Kasumi-1 (cell line): ENCODE measurements around the gene PEMT.

Source experiments
- DNase-seq, 2 experiments: peaks; one replicate each; lab custom pipeline; 2025; lab: John Stamatoyannopoulos, UW

The PEMT gene

DNA sequence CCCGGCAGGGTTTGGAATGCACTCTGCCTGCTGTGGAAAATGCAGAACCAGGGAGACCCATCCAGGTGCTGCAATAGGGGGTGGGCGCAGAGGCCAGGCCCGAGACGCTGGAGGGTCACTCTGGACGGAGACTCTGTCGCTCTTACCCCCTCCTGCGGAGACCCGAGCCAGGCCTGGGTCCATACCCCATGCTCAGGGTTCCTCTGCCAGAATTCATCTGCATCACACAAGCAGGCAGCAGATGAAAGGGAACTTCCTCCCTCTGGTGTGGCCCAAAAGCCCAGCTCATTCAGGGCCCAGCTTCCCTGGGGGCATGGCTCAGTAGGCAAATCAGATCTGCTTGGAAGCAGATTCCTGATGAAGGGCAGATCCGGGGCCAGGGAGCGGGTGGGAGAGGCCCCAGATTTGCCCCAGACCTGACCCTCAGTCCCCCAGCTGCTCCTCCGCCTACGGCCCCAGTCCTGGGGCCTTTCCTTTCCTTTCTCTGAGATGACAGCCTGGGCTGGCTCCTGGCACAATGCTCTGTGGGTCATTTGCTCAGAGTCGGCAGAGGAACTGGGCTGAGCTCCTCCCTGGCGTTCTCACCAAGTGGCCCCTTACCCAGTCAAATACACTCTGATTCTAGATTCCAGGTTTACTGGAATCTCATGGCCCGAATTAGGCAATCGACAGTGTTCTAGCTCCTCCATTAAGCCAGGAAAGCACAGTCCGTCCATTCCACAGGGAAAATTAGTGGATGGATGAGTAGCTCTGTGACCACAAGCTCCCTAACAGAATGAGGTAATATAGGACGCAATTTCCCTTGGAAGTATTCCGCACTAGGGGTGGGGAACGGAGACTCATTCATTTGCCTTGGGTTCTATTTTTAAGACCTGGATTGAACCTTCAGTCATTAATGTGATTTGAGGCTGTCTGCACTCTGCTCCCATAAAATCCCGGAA, 76.2 kb downstream of the PEMT start:
- DNase-seq: no peak

DNA sequence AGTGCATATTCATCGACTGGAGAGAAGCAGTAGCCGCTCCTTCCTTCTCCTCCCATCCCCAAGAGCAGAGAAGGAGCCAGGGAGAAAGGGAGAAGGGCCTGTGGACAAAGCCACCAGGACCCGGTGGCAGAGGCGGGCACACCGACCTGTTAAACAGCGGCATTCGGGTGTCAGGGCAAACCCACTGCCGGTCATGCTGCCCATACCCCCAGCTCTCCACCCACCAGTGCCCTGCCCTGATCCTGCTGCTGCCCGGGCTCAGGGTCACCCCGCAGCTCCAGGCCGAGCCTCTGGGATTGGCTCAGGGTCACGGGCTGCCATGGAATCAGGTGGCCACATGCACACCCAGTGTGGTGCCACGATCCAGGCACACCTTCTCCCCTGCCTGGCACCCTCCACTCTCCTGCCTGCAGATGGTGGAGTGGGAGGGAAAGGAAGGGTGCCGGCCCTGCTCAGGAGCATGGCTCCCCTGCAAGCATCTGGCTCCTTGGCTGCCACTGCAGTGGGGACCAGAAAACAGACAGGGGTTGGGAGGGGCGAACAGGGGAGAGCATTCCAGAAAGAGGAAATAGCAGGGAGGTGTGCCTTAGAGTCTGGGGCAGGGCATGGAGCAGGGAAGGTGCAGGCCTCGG, 77.0 kb downstream of the PEMT start:
- no peak for DNase-seq

DNA sequence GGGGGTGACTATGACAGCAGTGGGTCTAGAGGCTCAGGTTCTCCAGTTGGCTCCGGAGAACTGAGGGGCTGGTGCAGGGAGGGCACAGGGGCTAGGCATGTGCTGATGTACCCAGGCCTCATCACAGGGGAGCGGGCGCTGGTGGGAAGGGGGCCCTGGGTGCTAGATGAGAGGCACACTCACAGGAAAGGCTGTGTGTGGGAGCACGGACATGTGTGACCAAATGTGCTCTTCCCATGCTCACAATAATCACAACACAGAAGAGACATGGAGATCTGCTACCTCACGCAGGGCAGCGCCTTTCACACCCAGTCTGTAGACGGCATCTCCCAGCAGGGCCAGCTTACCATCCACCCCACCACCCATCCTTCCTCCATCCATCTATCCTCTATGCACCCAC, 77.9 kb downstream of the PEMT start:
- DNase-seq: no peak

DNA sequence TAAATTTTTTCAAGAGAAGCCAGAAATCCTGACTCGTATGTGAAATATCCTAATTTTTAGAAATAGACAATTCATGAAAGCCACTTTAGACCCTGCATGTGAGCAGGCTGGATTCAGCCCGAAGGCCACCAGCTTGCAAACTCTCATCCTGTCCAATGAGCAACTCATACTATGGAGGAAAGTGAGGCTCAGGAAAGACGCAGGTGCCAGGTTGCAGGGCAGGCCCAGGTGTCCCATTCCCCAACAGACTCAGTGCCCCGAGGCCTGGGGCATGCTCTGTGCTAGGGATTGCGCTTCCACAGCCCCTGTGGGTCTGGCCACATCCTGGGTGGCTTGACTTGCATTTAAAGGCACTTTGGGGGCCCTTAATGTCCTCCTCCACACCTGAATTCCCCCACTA, 78.6 kb downstream of the PEMT start:
- DNase-seq: no peak

DNA sequence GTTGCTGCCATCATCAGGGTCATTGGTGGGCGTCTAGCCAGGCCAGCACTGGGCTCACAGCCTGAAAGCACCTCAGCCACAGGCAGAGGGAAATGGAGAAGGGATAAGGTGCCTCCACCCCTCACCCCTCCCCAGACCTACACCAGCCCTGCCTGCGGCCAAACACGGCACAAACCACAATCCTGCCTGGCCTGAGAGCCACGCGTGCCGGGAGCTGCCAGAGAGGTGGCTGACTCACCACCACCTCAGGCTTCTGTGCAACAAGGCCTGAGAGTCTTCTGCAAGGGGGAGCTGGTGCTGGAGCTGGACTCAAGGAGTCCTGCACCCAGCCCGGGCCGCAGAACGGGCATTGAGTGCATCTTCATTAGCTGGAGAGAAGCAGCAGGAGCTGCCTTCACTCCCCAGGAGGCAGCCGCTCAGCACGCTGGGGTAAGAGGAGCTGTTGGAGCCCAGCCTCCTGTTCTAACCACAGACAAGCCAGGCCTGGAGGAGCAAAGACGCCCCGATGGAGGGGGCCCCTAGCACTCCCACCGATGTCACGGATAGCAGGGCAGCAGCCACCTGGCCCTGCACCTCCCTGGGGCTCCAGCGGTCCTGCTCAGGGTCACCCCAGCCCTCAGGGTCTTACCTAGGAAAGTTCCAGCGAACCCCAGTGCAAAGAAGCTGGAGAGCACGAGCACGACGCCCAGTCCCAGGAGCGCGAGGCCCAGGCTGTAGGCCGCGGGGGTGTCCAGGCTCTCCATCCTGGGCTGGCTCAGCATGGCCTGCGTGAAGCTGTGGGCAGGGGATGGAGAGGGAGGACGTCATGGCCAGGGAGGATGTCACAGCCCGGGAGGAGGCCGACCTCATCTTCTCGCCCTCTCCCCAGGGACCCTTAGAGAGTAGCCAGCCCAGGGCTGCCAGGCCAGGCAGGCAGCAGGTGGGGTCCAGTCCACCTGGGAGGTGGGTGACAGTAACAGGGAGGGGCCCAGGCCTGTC, 79.3 kb downstream of the PEMT start:
- peak; percentile 15 to 27 for DNase-seq

DNA sequence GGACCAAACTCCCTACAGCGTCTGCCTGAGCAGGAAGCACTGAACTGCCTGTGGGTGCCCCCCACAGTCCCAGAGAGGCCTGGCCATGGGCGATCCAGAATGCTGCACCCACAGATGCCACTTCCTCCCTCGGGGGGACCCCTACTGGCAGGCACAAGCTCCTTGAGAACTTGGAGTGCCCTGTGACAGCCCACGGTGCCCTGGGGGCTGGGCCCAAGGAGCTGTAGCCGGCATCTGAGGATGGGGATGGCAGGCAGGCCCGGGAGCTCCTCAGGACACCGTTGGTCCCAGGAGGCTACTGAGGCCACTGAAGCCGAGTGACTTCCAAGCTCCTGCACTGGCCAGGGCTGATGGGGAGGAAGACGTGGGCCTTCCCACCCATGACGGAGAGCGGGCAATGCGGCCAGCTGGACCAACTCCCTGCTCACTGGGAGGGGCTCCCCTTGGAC, 80.2 kb downstream of the PEMT start:
- DNase-seq: no peak

DNA sequence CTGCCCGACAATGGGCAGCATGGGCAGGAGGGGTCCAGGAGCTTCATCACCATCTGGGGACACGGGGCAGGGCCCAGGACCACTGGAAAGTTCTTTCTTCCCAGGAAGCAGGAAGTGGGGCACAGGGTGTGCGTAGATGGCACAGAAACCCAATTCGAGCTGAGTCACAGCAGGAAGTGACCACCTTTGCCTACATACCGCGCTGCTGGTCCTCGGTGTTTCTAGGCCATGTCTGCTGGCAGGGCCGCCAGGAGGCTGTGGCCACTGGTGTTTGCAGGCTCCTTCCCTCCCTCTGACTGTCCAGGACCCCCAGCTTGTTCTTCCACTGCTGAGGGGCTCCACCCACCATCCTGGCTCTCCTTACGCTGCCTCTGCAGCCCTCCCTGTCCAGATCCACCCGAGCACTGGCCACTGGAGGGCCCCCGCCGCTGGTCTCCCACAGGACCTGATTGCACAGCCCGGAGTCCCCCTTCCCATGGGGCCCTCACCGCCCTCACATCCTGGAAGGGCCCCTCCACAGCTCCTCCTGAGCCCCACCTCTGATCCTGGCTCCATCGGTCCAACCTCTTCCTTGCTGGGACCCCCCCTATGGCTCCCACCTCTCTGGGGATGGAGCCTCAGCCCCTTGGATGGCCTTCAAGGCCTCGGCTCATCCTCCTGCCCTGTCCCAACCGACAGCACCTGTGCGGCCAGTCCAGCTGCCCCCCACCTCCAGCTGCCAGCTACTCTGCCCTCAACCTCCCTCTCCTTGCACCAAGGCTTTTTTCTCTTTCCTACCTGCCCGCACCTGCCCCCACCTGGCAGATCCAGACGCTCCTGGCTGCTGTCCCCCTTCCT, 80.8 kb downstream of the PEMT start:
- no peak for DNase-seq

DNA sequence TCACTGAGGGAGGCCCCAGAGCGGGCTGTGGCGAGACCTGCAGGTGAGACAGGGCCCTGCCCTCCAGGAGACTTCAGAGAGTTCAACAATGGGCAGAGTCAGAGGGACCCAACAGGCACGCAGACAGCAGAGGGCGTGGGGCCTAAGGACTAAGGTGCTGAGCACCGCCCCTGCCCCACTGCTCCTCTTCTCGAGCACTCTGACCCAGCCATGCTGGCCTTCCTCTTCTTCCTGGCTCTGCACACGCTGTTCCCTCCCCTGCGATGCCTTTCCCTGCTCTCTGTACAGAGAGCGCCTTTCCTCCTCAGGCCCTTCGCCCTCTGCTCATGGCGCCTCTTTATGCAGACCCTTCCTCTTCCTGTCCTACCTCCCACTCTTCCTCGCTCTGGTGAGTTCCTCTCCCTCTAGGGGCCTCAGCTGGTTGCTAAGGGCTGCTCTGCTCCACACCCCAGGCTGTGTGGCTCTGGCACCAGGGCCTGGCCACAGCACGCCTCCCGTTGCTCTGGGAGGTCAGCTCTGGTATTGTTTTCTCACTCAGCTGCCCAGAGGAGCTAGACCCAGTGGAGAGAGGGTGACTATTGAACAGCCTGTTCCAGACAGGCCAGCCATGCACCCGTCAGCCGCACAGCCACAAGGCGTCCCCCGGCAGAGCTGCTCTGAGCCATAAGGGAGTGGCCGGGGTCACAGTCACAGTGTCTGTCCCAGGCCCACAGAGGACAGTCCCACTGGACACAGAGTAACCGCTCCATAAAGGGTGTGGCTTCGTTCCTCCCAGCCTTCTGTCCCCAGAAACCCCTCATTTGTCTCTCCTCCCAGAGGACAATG, 81.7 kb downstream of the PEMT start:
- DNase-seq: no peak

DNA sequence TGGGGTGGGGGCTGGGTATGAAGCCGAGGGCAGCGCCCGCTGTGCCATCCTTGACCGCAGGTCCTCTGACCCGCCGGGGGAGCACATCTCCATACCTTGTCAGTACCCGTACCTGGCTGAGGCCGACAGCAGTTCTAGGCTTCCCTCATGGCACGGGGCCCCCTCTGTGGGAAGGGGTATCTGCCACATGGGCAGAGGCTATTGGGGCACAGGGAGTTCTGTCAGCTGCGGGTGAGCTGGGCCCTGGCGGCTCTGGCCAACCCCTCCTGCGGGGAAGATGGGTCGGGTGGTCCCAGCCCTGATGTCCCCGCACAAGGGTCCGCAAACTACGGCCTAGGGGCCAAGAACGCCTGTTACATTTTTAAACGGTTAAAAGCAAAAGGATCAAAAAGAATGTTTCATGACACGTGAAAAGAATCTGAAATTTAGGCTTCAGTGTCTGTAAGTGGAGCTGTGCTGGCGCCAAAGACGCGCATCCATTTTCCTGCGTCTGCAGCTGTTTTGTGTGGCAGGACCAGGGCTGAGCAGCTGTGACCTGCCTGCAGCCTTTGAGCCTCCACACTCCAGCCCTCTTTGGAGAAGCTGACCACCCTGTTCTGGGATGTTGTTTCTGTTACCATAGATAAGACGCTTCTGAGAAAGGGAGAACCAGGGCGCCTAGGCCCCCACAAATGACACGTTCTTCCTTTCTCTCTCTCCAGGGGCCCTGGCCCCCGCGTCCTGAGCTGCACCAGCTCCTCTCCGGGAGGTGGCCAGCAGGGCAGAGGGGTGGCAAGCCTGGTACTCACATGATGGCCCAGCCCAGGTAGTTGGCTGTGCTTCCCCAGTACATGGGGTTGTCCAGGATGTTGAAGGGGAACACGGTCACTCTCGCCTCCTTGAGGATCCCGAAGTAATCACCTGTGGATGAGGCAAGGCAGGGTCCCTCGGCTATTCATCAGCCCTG, 82.6 kb downstream of the PEMT start:
- DNase-seq: no peak

DNA sequence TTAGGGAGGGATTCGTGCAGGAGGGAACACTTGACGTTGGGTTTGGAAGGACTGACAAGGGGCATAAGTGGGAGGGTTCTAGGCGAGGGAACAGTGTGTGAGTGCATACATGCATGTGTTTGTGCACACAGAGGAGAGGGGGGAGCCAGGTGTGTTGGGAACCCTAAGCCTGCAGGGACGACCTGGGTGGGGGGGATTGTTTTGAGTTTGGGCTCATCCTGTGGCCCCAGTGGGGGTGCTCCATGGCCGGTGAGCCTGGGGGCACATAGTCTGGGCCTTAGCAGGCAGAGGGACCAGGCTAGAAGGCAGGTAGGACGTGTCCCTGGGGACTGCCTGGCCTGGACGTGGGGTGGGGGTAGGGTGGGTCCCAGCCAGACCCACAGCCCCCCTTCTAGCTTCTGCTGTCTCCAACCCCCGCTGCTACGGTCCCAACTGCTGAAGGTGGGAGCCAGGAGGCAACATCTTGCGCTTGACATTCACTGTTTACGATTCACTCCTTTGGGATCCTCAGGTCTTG, 83.4 kb downstream of the PEMT start:
- no peak for DNase-seq

DNA sequence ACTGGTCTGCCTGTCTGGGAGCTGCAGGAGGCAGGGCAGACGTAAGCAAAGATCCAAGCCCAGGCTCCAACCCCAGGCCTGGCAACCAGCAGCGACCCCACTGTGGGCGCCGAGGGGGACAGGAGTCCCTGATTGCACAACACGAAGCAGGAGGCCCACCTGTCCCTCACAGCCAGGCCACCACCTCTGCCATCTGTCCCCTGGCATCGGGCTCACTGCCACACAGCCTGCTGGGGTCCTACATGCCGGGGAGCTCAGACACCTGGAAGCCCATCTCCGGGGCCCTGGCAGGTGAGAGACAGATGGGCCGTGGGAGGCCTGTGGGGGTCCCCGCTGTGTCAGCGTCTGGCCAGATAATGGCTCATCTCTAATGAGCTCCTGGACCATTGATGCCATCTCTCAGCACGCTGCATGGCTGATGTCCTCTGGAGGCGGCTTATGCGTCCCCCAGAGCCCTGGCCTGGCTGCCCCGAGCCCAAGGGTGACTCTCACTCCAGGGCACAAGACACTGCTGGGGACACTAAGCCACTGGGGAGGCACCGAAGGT, 84.0 kb downstream of the PEMT start:
- DNase-seq: no peak

DNA sequence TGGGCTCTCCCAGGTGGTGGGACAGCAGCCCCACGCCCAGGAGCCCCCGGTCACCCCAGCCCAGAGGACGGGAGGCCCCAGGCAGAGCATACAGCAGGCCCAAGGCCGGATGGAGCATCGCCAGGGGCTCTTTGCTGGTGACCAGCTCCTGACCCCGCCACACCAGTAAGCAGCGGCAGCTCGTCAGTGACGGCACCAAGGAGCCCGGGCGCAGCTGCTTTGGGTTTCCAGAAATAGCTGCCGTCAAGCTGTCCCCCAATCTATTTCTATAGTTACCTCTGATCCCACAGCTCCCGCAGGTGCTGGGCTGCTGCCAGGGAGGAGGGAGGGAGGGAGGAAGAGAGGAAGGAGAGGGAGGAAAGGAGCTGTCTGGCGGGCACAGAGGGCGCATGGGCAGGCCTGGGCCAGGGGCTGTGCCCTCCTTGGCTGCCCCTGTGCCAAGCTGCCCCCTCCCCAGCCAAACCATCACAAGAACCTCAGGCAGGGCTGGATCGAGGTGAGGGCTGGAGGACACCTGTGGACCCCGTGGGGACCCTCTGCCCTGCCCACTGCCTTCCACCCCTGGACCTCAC, 84.5 kb downstream of the PEMT start:
- DNase-seq: no peak

DNA sequence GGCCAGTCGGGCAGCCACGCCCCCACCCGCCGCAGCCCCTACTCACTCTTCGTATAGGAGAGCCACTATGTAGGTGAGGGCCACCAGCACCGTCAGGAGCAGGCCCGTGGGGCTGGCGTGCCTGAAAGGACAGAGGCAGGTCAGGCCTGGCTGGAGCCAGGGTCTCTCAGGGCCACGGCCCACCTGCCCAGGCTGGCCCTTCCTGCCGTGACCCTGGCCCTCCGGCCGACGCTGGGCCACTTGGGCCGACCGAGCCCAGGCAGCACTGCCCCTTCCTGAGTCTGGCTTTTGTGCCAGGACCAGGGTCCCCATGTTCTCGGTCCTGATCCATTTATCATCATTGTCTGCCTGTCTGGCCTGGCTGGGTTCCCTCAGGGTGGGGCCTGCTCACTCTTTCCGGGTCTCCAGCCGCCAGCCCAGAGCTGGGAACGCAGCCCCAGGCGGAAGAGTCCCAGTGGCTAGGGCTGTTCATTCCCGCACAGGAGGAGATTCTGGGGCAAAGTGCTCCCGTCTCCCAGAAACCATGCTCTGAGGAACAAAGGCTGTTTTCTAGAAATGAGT, 85.2 kb downstream of the PEMT start:
- no peak for DNase-seq

DNA sequence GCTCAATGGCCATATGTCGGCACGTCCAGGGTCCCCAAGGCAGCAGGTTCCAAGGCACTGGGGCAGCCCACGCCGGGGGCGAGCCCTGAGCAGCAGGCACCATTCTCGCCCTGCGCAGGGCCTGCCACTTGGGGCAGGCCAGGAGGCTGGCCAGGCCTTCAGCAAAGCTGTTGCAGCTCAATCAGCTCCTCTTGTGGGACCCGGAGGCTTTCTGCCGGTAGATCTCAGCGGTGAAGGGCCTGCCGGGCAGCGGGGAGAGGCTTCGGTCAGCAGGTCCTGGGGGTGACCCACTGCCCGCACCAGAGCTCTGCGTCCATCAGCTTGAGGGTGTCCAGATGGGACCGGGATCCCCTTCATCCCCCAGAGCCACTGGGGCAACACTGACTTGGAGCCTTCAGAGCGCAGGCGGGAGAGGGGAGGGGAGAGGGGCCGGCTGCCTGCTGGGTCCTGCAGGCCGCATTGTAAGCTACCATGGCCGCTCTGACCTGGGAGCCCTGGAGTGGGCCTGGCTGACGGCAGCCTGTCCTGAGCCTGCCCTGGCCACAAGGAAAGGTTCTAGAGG, 85.8 kb downstream of the PEMT start:
- no peak for DNase-seq

DNA sequence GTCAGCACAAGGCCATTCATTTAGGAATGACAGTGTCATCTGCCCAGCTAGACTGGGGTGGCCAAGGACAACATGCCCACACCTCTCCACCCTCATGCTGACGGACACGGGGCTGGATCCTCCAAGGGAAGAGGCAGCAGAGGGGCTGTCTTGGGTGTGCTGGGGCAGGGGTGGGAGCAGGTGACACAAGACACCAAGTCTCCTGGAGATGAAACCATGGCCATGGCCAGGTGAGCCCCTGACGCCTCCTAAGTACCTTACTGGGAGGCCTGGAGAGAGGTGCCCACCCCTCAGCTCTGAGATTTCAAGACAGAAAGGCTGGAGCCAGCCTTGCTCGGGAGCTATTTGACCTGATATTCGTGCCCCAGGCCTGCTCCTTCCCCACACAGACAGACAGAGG, 86.4 kb downstream of the PEMT start:
- no peak for DNase-seq

DNA sequence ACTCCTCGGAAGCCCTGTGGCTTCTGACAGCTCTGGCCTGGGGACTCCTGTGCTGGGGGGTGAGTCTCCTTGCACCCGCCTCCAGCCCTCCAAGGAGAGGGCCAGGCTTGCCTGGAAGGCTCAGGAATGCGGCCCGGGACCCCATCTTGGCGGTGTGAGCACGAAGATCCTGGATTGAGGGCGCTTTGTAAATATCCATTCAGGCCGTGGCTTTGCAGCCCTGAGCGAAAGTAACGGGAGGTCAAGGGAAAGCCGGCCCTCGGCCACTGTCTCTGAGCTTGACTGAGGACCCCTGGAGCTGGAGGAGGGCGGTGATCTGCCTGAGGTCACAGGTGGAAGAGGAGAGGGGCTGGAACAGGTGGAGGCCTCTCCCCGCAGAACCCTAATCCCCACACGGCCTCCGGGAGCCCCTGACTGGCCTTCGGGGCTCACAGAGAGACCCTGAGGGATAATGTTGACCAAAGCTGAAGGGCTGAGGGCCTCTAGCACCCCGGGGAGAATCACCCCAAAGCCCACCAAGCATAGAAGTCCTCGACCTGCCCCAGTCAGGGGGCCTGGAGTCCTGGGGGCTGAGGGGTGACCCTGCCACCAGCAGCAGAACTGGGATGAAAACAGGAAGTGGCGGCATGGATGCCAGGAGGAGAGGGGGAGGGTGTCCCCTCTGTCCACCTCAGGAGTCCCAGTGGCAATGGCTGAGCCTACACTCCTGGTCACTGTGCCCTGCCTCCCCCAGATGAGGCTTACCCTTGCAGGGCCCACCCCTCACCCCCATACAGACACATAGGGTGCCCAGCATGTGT, 87.0 kb downstream of the PEMT start:
- no peak for DNase-seq
